K562 (cell line): ENCODE data around the gene TLCD1. TPM values are rescaled to one million over a fixed set of nuclear protein-coding genes. Genes with fewer than 3 reads are reported as not detected.
A peak's percentile ranks its signal among the peaks of the same experiment; 100 is the strongest.

ENCODE experiments used
- CBFA2T3 ChIP-seq: fragments of 450-650 bp; IDR thresholded peaks from 2 replicates; pipeline ENCODE4 v1.6.1; 2017
- CBX5 ChIP-seq: IDR thresholded peaks from 2 replicates; pipeline ENCODE4 v1.6.1; 2014; ENCODE audit warnings: low read depth, borderline replicate concordance
- CHCHD3 ChIP-seq: fragments of 250-450 bp; sonication (Bioruptor Pico); IDR thresholded peaks from 2 replicates; pipeline ENCODE4 v2.1.2; 2022; ENCODE audit warnings: mild to moderate bottlenecking
- COPS2 ChIP-seq: fragments of 450-650 bp; conservative IDR thresholded peaks from 2 replicates; pipeline ENCODE4 v1.6.1; 2016; ENCODE audit warnings: mild to moderate bottlenecking, moderate library complexity
- GMEB1 ChIP-seq: fragments of 250-450 bp; sonication (Bioruptor Pico); IDR thresholded peaks from 2 replicates; pipeline ENCODE4 v1.4.0; 2020; ENCODE audit warnings: mild to moderate bottlenecking
- MECOM ChIP-seq: fragments of 250-450 bp; sonication (Bioruptor Pico); IDR thresholded peaks from 2 replicates; pipeline ENCODE4 v1.8.0; 2022; ENCODE audit warnings: inconsistent platforms
- MED1 ChIP-seq: sonication (generic); formaldehyde crosslinking; IDR thresholded peaks from 2 replicates; pipeline ENCODE4 v1.8.1; 2023; ENCODE audit warnings: missing genetic modification reagents, borderline replicate concordance
- NR1H2 ChIP-seq: sonication (generic); formaldehyde crosslinking; IDR thresholded peaks from 2 replicates; pipeline ENCODE4 v1.4.0; 2020; ENCODE audit warnings: mild to moderate bottlenecking, missing genetic modification reagents
- RAD51 ChIP-seq: fragments of 450-650 bp; IDR thresholded peaks from 2 replicates; pipeline ENCODE4 v1.7.1; 2016; ENCODE audit warnings: low read depth, mild to moderate bottlenecking, borderline replicate concordance
- SAFB2 ChIP-seq: fragments of 200-400 bp; formaldehyde crosslinking; IDR thresholded peaks from 2 replicates; pipeline ENCODE4 v1.6.1; 2018; ENCODE audit warnings: borderline replicate concordance, low read length, low read depth, moderate library complexity; ENCODE audit not compliant: severe bottlenecking
- SMARCA4 ChIP-seq: fragments of 450-650 bp; IDR thresholded peaks from 2 replicates; pipeline ENCODE4 v1.6.1; 2016
- YY1 ChIP-seq, 3 experiments: IDR thresholded peaks; 2 replicates each; pipeline ENCODE4 v1.6.1; 2011; ENCODE audit warnings: low read length in 2 of 3, mild to moderate bottlenecking in 2 of 3, moderate library complexity in 2 of 3, borderline replicate concordance in 1 of 3, control low read depth in 1 of 3, low read depth in 1 of 3; ENCODE audit not compliant: insufficient read depth in 3 of 3, insufficient replicate concordance in 2 of 3, control insufficient read depth in 1 of 3, insufficient read length in 1 of 3; ENCODE audit errors: extremely low read depth in 1 of 3
- ZNF134 ChIP-seq: fragments of 250-450 bp; sonication (Bioruptor Pico); conservative IDR thresholded peaks from 2 replicates; pipeline ENCODE4 v1.4.0; 2020
- polyA plus RNA-seq, 8 experiments: library from polyadenylated mRNA; depleted of rRNA in 4 of 8; stranded (reverse) in 5 of 8; unstranded in 3 of 8; fragments of >200 nt; fragmentation: Nextera tagmentation in 2 of 8; fragmentation: Illumina TruSeq in 1 of 8; extraction: Ambion mirVana in 2 of 8; extraction: Trizol in 1 of 8; gene quantifications; 2 replicates each; pipeline versions ENCODE4 v1.2.1 to v1.2.3, GENCODE V29; 2011 to 2014; ENCODE audit warnings: inconsistent platforms in 1 of 8, missing spikeins in 1 of 8
- total RNA-seq, 7 experiments: library from RNA; depleted of rRNA in 6 of 7; stranded (reverse); fragments of >200 nt in 6 of 7; fragmentation: Illumina TruSeq in 2 of 7; extraction: Trizol in 2 of 7; gene quantifications; 2 replicates each; pipeline versions ENCODE4 v1.2.1 to v1.2.3, GENCODE V29; 2011 to 2021; ENCODE audit warnings: low replicate concordance in 1 of 7
- TF ChIP-seq, protein P1 (sequence below): fragments of 450-650 bp; IDR thresholded peaks from 2 replicates; pipeline ENCODE4 v1.6.1; 2017; ENCODE audit warnings: antibody characterized with exemption, mild to moderate bottlenecking
- TF ChIP-seq, protein P2 (sequence below): fragments of 250-450 bp; sonication (Bioruptor Pico); IDR thresholded peaks from 2 replicates; pipeline ENCODE4 v1.5.0; 2021; ENCODE audit warnings: mild to moderate bottlenecking, borderline replicate concordance
- TF ChIP-seq, protein P3 (sequence below): sonication (generic); formaldehyde crosslinking; IDR thresholded peaks from 2 replicates; pipeline ENCODE4 v1.8.0; 2022; ENCODE audit warnings: missing genetic modification reagents, mild to moderate bottlenecking, borderline replicate concordance

Gene TLCD1
- total and polyA plus RNA-seq, 9 of the 15 experiments (the other 6 are each of a cell fraction or from before 2014, with no cell fraction given), result 6.8 to 37.7 (median 21.7) TPM

GRCh38 chr17:28710861-28711722 is 14.9 kb downstream of the TLCD1 start (continued):
- TF ChIP-seq, protein P1, sequence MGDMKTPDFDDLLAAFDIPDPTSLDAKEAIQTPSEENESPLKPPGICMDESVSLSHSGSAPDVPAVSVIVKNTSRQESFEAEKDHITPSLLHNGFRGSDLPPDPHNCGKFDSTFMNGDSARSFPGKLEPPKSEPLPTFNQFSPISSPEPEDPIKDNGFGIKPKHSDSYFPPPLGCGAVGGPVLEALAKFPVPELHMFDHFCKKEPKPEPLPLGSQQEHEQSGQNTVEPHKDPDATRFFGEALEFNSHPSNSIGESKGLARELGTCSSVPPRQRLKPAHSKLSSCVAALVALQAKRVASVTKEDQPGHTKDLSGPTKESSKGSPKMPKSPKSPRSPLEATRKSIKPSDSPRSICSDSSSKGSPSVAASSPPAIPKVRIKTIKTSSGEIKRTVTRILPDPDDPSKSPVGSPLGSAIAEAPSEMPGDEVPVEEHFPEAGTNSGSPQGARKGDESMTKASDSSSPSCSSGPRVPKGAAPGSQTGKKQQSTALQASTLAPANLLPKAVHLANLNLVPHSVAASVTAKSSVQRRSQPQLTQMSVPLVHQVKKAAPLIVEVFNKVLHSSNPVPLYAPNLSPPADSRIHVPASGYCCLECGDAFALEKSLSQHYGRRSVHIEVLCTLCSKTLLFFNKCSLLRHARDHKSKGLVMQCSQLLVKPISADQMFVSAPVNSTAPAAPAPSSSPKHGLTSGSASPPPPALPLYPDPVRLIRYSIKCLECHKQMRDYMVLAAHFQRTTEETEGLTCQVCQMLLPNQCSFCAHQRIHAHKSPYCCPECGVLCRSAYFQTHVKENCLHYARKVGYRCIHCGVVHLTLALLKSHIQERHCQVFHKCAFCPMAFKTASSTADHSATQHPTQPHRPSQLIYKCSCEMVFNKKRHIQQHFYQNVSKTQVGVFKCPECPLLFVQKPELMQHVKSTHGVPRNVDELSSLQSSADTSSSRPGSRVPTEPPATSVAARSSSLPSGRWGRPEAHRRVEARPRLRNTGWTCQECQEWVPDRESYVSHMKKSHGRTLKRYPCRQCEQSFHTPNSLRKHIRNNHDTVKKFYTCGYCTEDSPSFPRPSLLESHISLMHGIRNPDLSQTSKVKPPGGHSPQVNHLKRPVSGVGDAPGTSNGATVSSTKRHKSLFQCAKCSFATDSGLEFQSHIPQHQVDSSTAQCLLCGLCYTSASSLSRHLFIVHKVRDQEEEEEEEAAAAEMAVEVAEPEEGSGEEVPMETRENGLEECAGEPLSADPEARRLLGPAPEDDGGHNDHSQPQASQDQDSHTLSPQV, result peak; percentile 90
- TF ChIP-seq RAD51 (no peak), NR1H2 (no peak; the same call in 1 of the 2 replicates), MED1 (no peak), SMARCA4 (no peak), GMEB1 (peak; percentile 28; the same call in 1 of the 2 replicates), ZNF134 (CRISPR knock-in tag) (no peak), CHCHD3 (CRISPR knock-in tag) (no peak), CBFA2T3 (no peak), YY1 (IDR thresholded peaks at IDR 0.05; ENCODE audit: borderline replicate concordance in 1 of 3, control insufficient read depth in 1 of 3, extremely low read depth in 1 of 3, insufficient read depth in 3 of 3, insufficient read length in 1 of 3, insufficient replicate concordance in 2 of 3, low read depth in 1 of 3, low read length in 2 of 3) (peak in 2 of 3 experiments; percentile 46 to 68), CBX5 (no peak; the same call in 1 of the 2 replicates), SAFB2 (no peak), COPS2 (no peak), MECOM (CRISPR knock-in tag) (no peak)
- TF ChIP-seq, protein P2, sequence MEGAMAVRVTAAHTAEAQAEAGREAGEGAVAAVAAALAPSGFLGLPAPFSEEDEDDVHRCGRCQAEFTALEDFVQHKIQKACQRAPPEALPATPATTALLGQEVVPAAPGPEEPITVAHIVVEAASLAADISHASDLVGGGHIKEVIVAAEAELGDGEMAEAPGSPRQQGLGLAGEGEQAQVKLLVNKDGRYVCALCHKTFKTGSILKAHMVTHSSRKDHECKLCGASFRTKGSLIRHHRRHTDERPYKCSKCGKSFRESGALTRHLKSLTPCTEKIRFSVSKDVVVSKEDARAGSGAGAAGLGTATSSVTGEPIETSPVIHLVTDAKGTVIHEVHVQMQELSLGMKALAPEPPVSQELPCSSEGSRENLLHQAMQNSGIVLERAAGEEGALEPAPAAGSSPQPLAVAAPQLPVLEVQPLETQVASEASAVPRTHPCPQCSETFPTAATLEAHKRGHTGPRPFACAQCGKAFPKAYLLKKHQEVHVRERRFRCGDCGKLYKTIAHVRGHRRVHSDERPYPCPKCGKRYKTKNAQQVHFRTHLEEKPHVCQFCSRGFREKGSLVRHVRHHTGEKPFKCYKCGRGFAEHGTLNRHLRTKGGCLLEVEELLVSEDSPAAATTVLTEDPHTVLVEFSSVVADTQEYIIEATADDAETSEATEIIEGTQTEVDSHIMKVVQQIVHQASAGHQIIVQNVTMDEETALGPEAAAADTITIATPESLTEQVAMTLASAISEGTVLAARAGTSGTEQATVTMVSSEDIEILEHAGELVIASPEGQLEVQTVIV, result no peak
- TF ChIP-seq, protein P3, sequence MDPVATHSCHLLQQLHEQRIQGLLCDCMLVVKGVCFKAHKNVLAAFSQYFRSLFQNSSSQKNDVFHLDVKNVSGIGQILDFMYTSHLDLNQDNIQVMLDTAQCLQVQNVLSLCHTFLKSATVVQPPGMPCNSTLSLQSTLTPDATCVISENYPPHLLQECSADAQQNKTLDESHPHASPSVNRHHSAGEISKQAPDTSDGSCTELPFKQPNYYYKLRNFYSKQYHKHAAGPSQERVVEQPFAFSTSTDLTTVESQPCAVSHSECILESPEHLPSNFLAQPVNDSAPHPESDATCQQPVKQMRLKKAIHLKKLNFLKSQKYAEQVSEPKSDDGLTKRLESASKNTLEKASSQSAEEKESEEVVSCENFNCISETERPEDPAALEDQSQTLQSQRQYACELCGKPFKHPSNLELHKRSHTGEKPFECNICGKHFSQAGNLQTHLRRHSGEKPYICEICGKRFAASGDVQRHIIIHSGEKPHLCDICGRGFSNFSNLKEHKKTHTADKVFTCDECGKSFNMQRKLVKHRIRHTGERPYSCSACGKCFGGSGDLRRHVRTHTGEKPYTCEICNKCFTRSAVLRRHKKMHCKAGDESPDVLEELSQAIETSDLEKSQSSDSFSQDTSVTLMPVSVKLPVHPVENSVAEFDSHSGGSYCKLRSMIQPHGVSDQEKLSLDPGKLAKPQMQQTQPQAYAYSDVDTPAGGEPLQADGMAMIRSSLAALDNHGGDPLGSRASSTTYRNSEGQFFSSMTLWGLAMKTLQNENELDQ (CRISPR knock-in tag), result no peak; the same call in 1 of the 2 replicates
